Activated CD4-positive, CD25-positive, alpha-beta regulatory T cell treated with anti-CD3 and anti-CD28 coated beads, Interleukin-2, amount 50 U/mL, for 72 hours (primary cell): ENCODE data around the gene DHDH.
"Not testable (repeated sequence)": the region's sequence is repeated elsewhere in the genome, so short reads cannot be mapped to it uniquely, and the experiment has no call there.

Experiments
- DNase-seq: peaks from one replicate; pipeline ENCODE4 v3.0.0; 2021

The DHDH gene

GRCh38 chr19:48918801-48919247 lies 14.7 kb upstream of the DHDH start:
- DNase-seq = no peak

GRCh38 chr19:48919271-48919670 lies 14.2 kb upstream of the DHDH start:
- DNase-seq = not testable (repeated sequence)

- DNase-seq = no peak
These were observed 12.6 kb upstream of the DHDH start for GRCh38 chr19:48920949-48921348.

- DNase-seq = no peak
These were observed 11.6 kb upstream of the DHDH start for GRCh38 chr19:48921721-48922500.

- DNase-seq = no peak
These were observed 10.7 kb upstream of the DHDH start for GRCh38 chr19:48922548-48923490.

GRCh38 chr19:48925240-48925843 lies 8.2 kb upstream of the DHDH start:
- DNase-seq = no peak

- not testable (repeated sequence) for DNase-seq
These were observed 7.6 kb upstream of the DHDH start for GRCh38 chr19:48925890-48926289.

GRCh38 chr19:48926909-48927308 lies 6.6 kb upstream of the DHDH start:
- DNase-seq = no peak

- DNase-seq = not testable (repeated sequence)
These were observed 5.8 kb upstream of the DHDH start for GRCh38 chr19:48927692-48928091.

- DNase-seq = no peak
These were observed 5.1 kb upstream of the DHDH start for GRCh38 chr19:48928164-48929025.

GRCh38 chr19:48934837-48935236 lies 1.3 kb downstream of the DHDH start:
- DNase-seq = no peak

GRCh38 chr19:48935864-48936263 lies 2.4 kb downstream of the DHDH start:
- no peak for DNase-seq

- no peak for DNase-seq
These were observed 4.8 kb downstream of the DHDH start for GRCh38 chr19:48938256-48938655.

- DNase-seq = no peak
These were observed 7.4 kb downstream of the DHDH start for GRCh38 chr19:48940902-48941301.

- DNase-seq = no peak
These were observed 9.6 kb downstream of the DHDH start for GRCh38 chr19:48943081-48943480.

- no peak for DNase-seq
These were observed 11.9 kb downstream of the DHDH start for GRCh38 chr19:48945415-48945814.

GRCh38 chr19:48945817-48946216 lies 12.3 kb downstream of the DHDH start:
- no peak for DNase-seq

- DNase-seq = no peak
These were observed 13.2 kb downstream of the DHDH start for GRCh38 chr19:48946463-48947257.

- DNase-seq = no peak
These were observed 13.7 kb downstream of the DHDH start for GRCh38 chr19:48947258-48947542.

- no peak for DNase-seq
These were observed 16.7 kb downstream of the DHDH start for GRCh38 chr19:48950159-48950558.

GRCh38 chr19:48950830-48951519 lies 17.5 kb downstream of the DHDH start:
- DNase-seq = no peak
